Glomerular visceral epithelial cell (primary cell): ENCODE results near the gene DDAH1.

Experiments used
- DNase-seq: peaks from one replicate; pipeline ENCODE4 v3.0.0-alpha.2; 2016; ENCODE audit errors: extremely low spot score

Gene DDAH1

DNA sequence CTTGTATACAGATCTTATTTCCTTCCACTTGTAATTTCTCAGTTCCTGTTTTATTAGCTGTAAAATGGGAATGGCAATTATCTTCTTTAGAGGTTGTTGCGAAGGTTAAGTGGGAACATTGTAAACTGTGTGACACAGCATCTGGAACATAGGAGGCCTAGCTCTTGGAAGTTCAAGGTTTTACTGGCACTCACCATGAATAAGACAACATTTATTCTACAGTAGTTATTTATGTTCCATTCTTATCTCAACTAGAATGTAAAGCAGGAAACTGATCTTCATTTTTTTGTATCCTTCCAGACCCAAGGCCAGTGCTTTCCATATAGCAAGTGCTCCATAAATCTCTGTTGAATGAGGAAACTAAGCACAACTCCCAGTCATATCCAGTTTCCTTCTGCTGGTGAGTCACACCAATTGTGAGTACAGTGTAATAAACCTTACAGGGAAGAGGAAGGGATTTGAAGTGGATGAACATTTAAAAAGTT lies 189.9 kb downstream of the DDAH1 start:
- DNase-seq: peak; percentile 68

GRCh38 chr1:85273397-85273796 lies 191.6 kb downstream of the DDAH1 start:
- DNase-seq: no peak

DNA sequence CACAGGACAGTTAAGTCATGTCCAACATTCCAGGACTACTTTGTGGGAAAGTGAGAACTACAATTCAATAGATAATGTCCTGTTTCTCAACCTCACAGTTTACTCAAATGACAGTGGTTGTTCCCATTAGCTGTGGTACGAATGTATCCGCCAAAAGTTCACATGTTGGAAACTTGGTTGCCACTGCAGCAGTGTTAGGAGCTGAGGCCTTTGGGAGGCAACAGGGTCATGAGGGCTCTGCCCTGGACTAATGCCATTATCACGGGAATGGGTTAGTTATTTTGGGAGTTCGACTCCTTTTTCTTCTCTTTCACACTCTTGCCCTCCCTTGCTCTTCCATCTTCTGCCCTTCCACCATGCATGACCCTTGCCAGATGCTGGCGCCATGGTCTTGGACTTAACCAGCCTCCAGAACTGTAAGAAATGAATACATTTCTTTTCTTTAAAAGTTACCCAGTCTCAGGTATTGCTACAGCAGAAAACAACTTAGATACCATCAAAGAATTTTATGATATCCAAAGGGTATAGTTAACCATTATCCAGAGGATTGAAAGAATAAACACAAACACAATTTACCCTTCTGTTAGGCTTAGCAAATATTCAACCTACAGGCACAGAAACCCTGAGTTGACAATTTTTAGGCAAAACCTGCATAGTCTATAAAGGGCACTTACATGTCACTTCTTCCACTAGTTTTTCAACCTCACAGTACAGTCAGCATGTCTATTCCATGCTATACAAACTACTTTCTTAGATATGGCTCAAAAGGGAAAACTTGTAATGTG lies 196.0 kb downstream of the DDAH1 start:
- DNase-seq: no peak
